Measurements from ENCODE around the gene SLC22A16. TPM values are rescaled to one million over a fixed set of nuclear protein-coding genes. Genes with fewer than 3 reads are reported as not detected.

Gene SLC22A16
- total RNA-seq, 1 experiment from 2014 or later: not detected

- TF ChIP-seq CTCF (IDR thresholded peaks at IDR 0.05; ENCODE audit: unreplicated experiment): no peak
- Mint-ChIP-seq H3K27me3 (ENCODE audit: unreplicated experiment) (no peaks in the 10 kb centered on the region), H3K9me3 (ENCODE audit: low read depth, unreplicated experiment) (no peaks in the 10 kb centered on the region), H3K4me3 (ENCODE audit: low read depth, unreplicated experiment) (no peak overlapping the region), H3K4me1 (ENCODE audit: low read depth, unreplicated experiment) (peaks cover 8% of the 10 kb centered on the region), H3K27ac (ENCODE audit: unreplicated experiment) (no peak overlapping the region), H3K36me3 (ENCODE audit: insufficient read depth, unreplicated experiment) (no peaks in the 10 kb centered on the region)
- no peak for DNase-seq
- CTCF ChIA-PET: no interaction called here
- intact Hi-C loops (cut with micrococcal nuclease; ENCODE audit: unreplicated experiment): loop anchor here (10.0 kb wide), 1 partner anchor 292 kb away; the partner anchor contains the start of gene CDK19
- BruUV-seq (replicated peaks): no TSS peak
Measured at GRCh38 chr6:110522427-110522826, 46.0 kb upstream of the SLC22A16 start.

- Mint-ChIP-seq H3K4me1 (ENCODE audit: low read depth, unreplicated experiment) (peaks cover 15% of the 10 kb centered on the region), H3K27me3 (ENCODE audit: unreplicated experiment) (no peaks in the 10 kb centered on the region), H3K9me3 (ENCODE audit: low read depth, unreplicated experiment) (no peaks in the 10 kb centered on the region), H3K27ac (ENCODE audit: unreplicated experiment) (no peak overlapping the region), H3K36me3 (ENCODE audit: insufficient read depth, unreplicated experiment) (no peaks in the 10 kb centered on the region), H3K4me3 (ENCODE audit: low read depth, unreplicated experiment) (no peak overlapping the region)
- DNase-seq: no peak
- intact Hi-C loops (cut with micrococcal nuclease; ENCODE audit: unreplicated experiment): loop anchor here (10.0 kb wide), 1 partner anchor 294 kb away; the partner anchor contains the start of gene CDK19
- CTCF ChIA-PET: interaction anchor here (0.7 kb wide), 1 partner anchor 131 kb away, joined by 5 read pairs; no protein-coding TSS in a partner anchor
- TF ChIP-seq CTCF (IDR thresholded peaks at IDR 0.05; ENCODE audit: unreplicated experiment): no peak
- no TSS peak for BruUV-seq (replicated peaks)
Measured at GRCh38 chr6:110520992-110521543, 44.7 kb upstream of the SLC22A16 start.

- intact Hi-C loops (cut with micrococcal nuclease; ENCODE audit: unreplicated experiment): loop anchor here (10.0 kb wide), 1 partner anchor 294 kb away; the partner anchor contains the start of gene CDK19
- DNase-seq: no peak
- no peaks in the 10 kb centered on the region for H3K36me3 Mint-ChIP-seq (ENCODE audit: insufficient read depth, unreplicated experiment)
- H3K9me3 Mint-ChIP-seq (ENCODE audit: low read depth, unreplicated experiment): no peaks in the 10 kb centered on the region
- no peaks in the 10 kb centered on the region for H3K27me3 Mint-ChIP-seq (ENCODE audit: unreplicated experiment)
- no peak for TF ChIP-seq CTCF (IDR thresholded peaks at IDR 0.05; ENCODE audit: unreplicated experiment)
- no peak overlapping the region for H3K27ac Mint-ChIP-seq (ENCODE audit: unreplicated experiment)
- H3K4me3 Mint-ChIP-seq (ENCODE audit: low read depth, unreplicated experiment): no peak overlapping the region
- CTCF ChIA-PET: interaction anchor here (0.7 kb wide), 1 partner anchor 36 kb away, joined by 3 read pairs; no protein-coding TSS in a partner anchor
- BruUV-seq (replicated peaks): no TSS peak
- peaks cover 15% of the 10 kb centered on the region for H3K4me1 Mint-ChIP-seq (ENCODE audit: low read depth, unreplicated experiment)
Measured at GRCh38 chr6:110520209-110520965, 44.0 kb upstream of the SLC22A16 start.

- DNase-seq: no peak
- no TSS peak for BruUV-seq (replicated peaks)
- intact Hi-C loops (cut with micrococcal nuclease; ENCODE audit: unreplicated experiment): no loop called here
- Mint-ChIP-seq H3K27ac (ENCODE audit: unreplicated experiment) (no peak overlapping the region), H3K4me3 (ENCODE audit: low read depth, unreplicated experiment) (no peak overlapping the region), H3K9me3 (ENCODE audit: low read depth, unreplicated experiment) (no peaks in the 10 kb centered on the region), H3K4me1 (ENCODE audit: low read depth, unreplicated experiment) (peaks cover 27% of the 10 kb centered on the region), H3K36me3 (ENCODE audit: insufficient read depth, unreplicated experiment) (no peaks in the 10 kb centered on the region), H3K27me3 (ENCODE audit: unreplicated experiment) (no peaks in the 10 kb centered on the region)
- TF ChIP-seq CTCF (IDR thresholded peaks at IDR 0.05; ENCODE audit: unreplicated experiment): no peak
- CTCF ChIA-PET: interaction anchor here (0.5 to 0.8 kb wide), 2 partner anchors 104 to 1131 kb away, joined by 3 to 4 read pairs; no protein-coding TSS in a partner anchor
Measured at GRCh38 chr6:110517601-110518281, 41.3 kb upstream of the SLC22A16 start.
